Trophoblast cell (in vitro differentiated cells and primary cell): ENCODE measurements around the gene NXPE1.

Experiments used
- DNase-seq, 2 donors: peaks; one replicate each; pipeline ENCODE4 v3.0.0-alpha.2; 2016
- H2AFZ ChIP-seq: 2 replicates; pipeline ENCODE4 v1.6.1; 2013; ENCODE audit warnings: low read length, moderate library complexity, mild to moderate bottlenecking; ENCODE audit not compliant: insufficient read depth, poor library complexity
- H2AK5ac ChIP-seq: 2 replicates; pipeline ENCODE4 v1.6.1; 2013; ENCODE audit warnings: mild to moderate bottlenecking, low read length
- H2BK120ac ChIP-seq: 2 replicates; pipeline ENCODE4 v1.6.1; 2013; ENCODE audit warnings: low read length, mild to moderate bottlenecking, moderate library complexity; ENCODE audit not compliant: insufficient read depth, poor library complexity
- H2BK12ac ChIP-seq: 2 replicates; pipeline ENCODE4 v1.6.1; 2013; ENCODE audit warnings: mild to moderate bottlenecking, low read length, moderate library complexity
- H2BK5ac ChIP-seq: 2 replicates; pipeline ENCODE4 v1.6.1; 2013; ENCODE audit warnings: low read length, low read depth, moderate library complexity, mild to moderate bottlenecking; ENCODE audit not compliant: poor library complexity
- H3K14ac ChIP-seq: 2 replicates; pipeline ENCODE4 v1.6.1; 2013; ENCODE audit warnings: mild to moderate bottlenecking, low read length
- H3K18ac ChIP-seq: 2 replicates; pipeline ENCODE4 v1.6.1; 2013; ENCODE audit warnings: mild to moderate bottlenecking, low read length
- H3K23ac ChIP-seq: 2 replicates; pipeline ENCODE4 v1.6.1; 2013; ENCODE audit warnings: low read length
- H3K27ac ChIP-seq: 2 replicates; pipeline ENCODE4 v1.5.1; 2013; ENCODE audit warnings: low read depth, mild to moderate bottlenecking, inconsistent platforms, low read length, moderate library complexity
- H3K27me3 ChIP-seq: 2 replicates; pipeline ENCODE4 v1.6.1; 2013; ENCODE audit warnings: inconsistent platforms, mild to moderate bottlenecking, low read length, moderate library complexity; ENCODE audit not compliant: insufficient read depth
- H3K36me3 ChIP-seq, 2 experiments: 1 replicate in 1 of 2; 2 replicates in 1 of 2; pipeline ENCODE4 v1.6.1; 2013; ENCODE audit warnings: low read length in 2 of 2, mild to moderate bottlenecking in 2 of 2, moderate library complexity in 1 of 2; ENCODE audit not compliant: insufficient read depth in 2 of 2, control insufficient read depth in 1 of 2
- H3K4ac ChIP-seq: 2 replicates; pipeline ENCODE4 v1.6.1; 2013; ENCODE audit warnings: low read depth, mild to moderate bottlenecking, low read length, moderate library complexity
- H3K4me1 ChIP-seq, 2 experiments: 1 replicate in 1 of 2; 2 replicates in 1 of 2; pipeline ENCODE4 v1.6.1; 2013; ENCODE audit warnings: low read length in 2 of 2, mild to moderate bottlenecking in 2 of 2, moderate library complexity in 1 of 2; ENCODE audit not compliant: insufficient read depth in 2 of 2, control insufficient read depth in 1 of 2
- H3K4me2 ChIP-seq: 2 replicates; pipeline ENCODE4 v1.6.1; 2013; ENCODE audit warnings: inconsistent platforms, mild to moderate bottlenecking, low read length, moderate library complexity
- H3K4me3 ChIP-seq: 2 replicates; pipeline ENCODE4 v1.5.1; 2013; ENCODE audit warnings: mild to moderate bottlenecking, low read depth, low read length, inconsistent platforms
- H3K79me1 ChIP-seq: one replicate; pipeline ENCODE4 v1.6.1; 2013; ENCODE audit warnings: low read length
- H3K79me2 ChIP-seq: 2 replicates; pipeline ENCODE4 v1.6.1; 2013; ENCODE audit warnings: low read length, mild to moderate bottlenecking; ENCODE audit not compliant: control insufficient read depth, insufficient read depth, poor library complexity
- H3K9ac ChIP-seq: 2 replicates; pipeline ENCODE4 v1.6.1; 2013; ENCODE audit warnings: mild to moderate bottlenecking, low read length
- H3K9me3 ChIP-seq: 2 replicates; pipeline ENCODE4 v1.6.1; 2013; ENCODE audit warnings: low read depth, mild to moderate bottlenecking, control low read depth, inconsistent platforms, low read length; ENCODE audit not compliant: insufficient read depth
- H4K12ac ChIP-seq: 2 replicates; pipeline ENCODE4 v1.6.1; 2013; ENCODE audit warnings: low read depth, mild to moderate bottlenecking, low read length, moderate library complexity
- H4K8ac ChIP-seq: 2 replicates; pipeline ENCODE4 v1.6.1; 2013; ENCODE audit warnings: low read depth, mild to moderate bottlenecking, low read length, moderate library complexity
- H4K91ac ChIP-seq: one replicate; pipeline ENCODE4 v1.6.1; 2013; ENCODE audit warnings: low read depth, mild to moderate bottlenecking, low read length, moderate library complexity
- WGBS: extraction: QIAGEN DNeasy Blood & Tissue Kit; methylation state at CpG from one replicate; pipeline ENCODE4 v1.1.7; 2013; ENCODE audit warnings: missing lambda C conversion rate; ENCODE audit not compliant: insufficient read length, insufficient coverage; ENCODE audit errors: extremely low coverage; 5-methylcytosine and 5-hydroxymethylcytosine counted together

Gene NXPE1

GRCh38 chr11:114595571-114595970, 35.9 kb upstream of the NXPE1 start, which contains the start of gene NXPE4:
NXPE4 (minus strand) TSS chr11:114595786; CDS start chr11:114594759, 1,027 bp downstream.
- Histone ChIP-seq H2AK5ac (no peak within 1 kb of the TSS), H3K27me3 (no peaks in the 10 kb centered on the region), H3K27ac (no peak within 1 kb of the TSS), H3K9me3 (no peaks in the 10 kb centered on the region), H3K79me2 (no peaks in the 10 kb centered on the region), H4K12ac (no peak within 1 kb of the TSS), H4K91ac (no peak within 1 kb of the TSS), H3K18ac (no peak within 1 kb of the TSS), H3K23ac (no peak within 1 kb of the TSS), H3K36me3 (no peaks in the 10 kb centered on the region), H3K4me3 (no peak within 1 kb of the TSS), H2BK12ac (no peak within 1 kb of the TSS), H4K8ac (no peak within 1 kb of the TSS), H3K4ac (no peak within 1 kb of the TSS), H2BK5ac (no peak within 1 kb of the TSS), H2BK120ac (no peak within 1 kb of the TSS), H3K4me1 (no peaks in the 10 kb centered on the region), H3K9ac (no peak within 1 kb of the TSS), H3K79me1 (no peaks in the 10 kb centered on the region), H3K14ac (no peak within 1 kb of the TSS), H3K4me2 (no peak within 1 kb of the TSS), H2AFZ (no peak within 1 kb of the TSS)
- DNase-seq, result no peak
- WGBS, result no CpG with 5 or more reads among the region's 2 CpGs

DNA sequence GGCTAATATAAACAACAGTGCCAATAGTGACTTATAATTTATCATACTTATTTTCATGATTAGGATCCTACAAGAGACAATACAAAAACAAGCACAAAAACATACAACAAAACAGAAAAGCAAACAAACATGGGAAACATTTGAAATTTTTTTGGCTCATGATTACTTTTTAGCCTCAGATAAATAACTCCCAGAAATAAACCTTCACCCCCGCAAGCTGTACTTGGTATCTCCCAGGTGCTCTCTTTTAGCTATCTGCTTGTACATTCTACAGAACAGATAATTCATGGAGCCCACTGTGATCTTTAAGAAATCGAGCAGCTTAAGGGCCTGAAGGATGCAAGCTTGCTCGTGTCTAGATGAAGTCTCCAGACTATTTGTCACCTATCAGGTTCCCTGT, 35.0 kb upstream of the NXPE1 start:
- Histone ChIP-seq H3K18ac (no peak overlapping the region), H3K36me3 (no peaks in the 10 kb centered on the region), H4K91ac (no peak overlapping the region), H4K12ac (no peak overlapping the region), H3K14ac (no peak overlapping the region), H2BK5ac (no peak overlapping the region), H2BK120ac (no peak overlapping the region), H3K4me3 (no peak overlapping the region), H3K4ac (no peak overlapping the region), H3K79me1 (no peaks in the 10 kb centered on the region), H3K23ac (no peak overlapping the region), H2BK12ac (no peak overlapping the region), H3K9me3 (no peaks in the 10 kb centered on the region), H3K4me2 (no peak overlapping the region), H3K27ac (no peak overlapping the region), H2AFZ (no peak overlapping the region), H3K9ac (no peak overlapping the region), H4K8ac (no peak overlapping the region), H3K27me3 (no peaks in the 10 kb centered on the region), H3K4me1 (no peaks in the 10 kb centered on the region), H2AK5ac (no peak overlapping the region), H3K79me2 (no peaks in the 10 kb centered on the region)
- WGBS, result no CpG with 5 or more reads among the region's 3 CpGs
- DNase-seq, result no peak

DNA sequence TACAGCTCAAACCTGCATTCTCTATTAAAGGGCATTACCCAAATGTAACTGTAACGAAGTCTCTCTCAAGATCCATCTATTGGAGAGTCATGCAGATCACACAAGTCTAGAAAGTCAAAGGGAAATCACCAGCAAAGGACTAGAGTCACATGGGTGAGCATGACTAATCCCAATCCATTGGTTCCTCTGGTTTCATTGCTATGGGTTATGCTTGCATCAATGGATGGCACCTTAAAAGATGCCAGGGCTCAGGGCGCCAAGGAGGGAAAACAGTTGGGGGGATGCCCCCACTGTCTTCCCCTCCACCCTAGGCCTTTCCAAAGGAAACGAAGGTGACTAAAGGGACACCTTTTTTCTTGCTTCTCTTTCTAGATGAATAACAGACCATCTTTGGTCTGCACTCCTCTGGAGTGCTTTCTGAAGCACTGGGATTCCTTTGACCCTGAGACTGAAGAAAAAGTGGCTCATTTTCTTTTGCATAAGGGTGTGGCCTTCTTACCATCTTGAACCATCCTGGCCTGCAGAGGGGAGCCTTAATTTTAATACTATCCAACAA, 27.8 kb upstream of the NXPE1 start:
- Histone ChIP-seq H4K91ac (no peak overlapping the region), H4K8ac (no peak overlapping the region), H3K23ac (no peak overlapping the region), H2AK5ac (no peak overlapping the region), H4K12ac (no peak overlapping the region), H3K4me3 (no peak overlapping the region), H2BK12ac (no peak overlapping the region), H3K27ac (no peak overlapping the region), H3K4me1 (no peaks in the 10 kb centered on the region), H2BK120ac (no peak overlapping the region), H2BK5ac (no peak overlapping the region), H3K4ac (no peak overlapping the region), H3K27me3 (no peaks in the 10 kb centered on the region), H3K18ac (no peak overlapping the region), H3K36me3 (no peaks in the 10 kb centered on the region), H3K79me2 (no peaks in the 10 kb centered on the region), H3K14ac (no peak overlapping the region), H3K79me1 (no peaks in the 10 kb centered on the region), H3K4me2 (no peak overlapping the region), H2AFZ (no peak overlapping the region), H3K9me3 (peaks cover 13% of the 10 kb centered on the region), H3K9ac (no peak overlapping the region)
- WGBS, result no CpG with 5 or more reads among the region's 3 CpGs
- DNase-seq, result no peak

DNA sequence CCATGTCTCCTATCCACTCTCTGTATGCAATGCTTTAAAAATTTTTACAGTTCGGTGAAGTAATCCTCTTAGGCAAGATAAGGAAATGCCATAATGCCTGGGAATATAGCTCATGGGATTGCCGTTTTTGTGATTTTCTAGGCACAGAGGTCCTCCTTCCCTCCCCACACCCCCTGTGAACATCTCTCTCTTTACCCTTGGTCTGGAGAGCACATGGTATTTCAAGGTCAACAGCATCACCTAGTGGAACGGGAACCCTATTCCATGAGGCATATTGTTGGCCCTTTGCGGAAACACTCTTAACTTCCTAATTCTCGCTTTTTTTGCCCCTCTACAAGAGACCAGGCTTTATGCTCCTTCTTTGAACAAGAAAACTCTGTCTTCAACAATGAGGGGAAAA, 27.1 kb upstream of the NXPE1 start:
- WGBS, result no CpG with 5 or more reads among the region's 5 CpGs
- no peak overlapping the region for H3K4me3 ChIP-seq
- no peak overlapping the region for H3K27ac ChIP-seq

More for the DNA sequence above, 27.1 kb upstream of the NXPE1 start:
- no peak overlapping the region for H4K8ac ChIP-seq
- no peak overlapping the region for H2BK120ac ChIP-seq
- no peak overlapping the region for H2BK5ac ChIP-seq
- no peaks in the 10 kb centered on the region for H3K36me3 ChIP-seq
- no peak overlapping the region for H2AK5ac ChIP-seq
- peaks cover 13% of the 10 kb centered on the region for H3K9me3 ChIP-seq
- no peaks in the 10 kb centered on the region for H3K27me3 ChIP-seq
- no peaks in the 10 kb centered on the region for H3K79me2 ChIP-seq
- H3K4me1 ChIP-seq, result no peaks in the 10 kb centered on the region
- no peak overlapping the region for H4K91ac ChIP-seq
- H3K18ac ChIP-seq, result no peak overlapping the region
- no peak overlapping the region for H3K4me2 ChIP-seq
- DNase-seq, result peak in 1 of 2 donors; percentile 17
- no peak overlapping the region for H3K14ac ChIP-seq
- no peak overlapping the region for H4K12ac ChIP-seq
- H3K4ac ChIP-seq, result no peak overlapping the region
- H2AFZ ChIP-seq, result no peak overlapping the region
- H3K23ac ChIP-seq, result no peak overlapping the region
- no peak overlapping the region for H3K9ac ChIP-seq
- H3K79me1 ChIP-seq, result no peaks in the 10 kb centered on the region
- H2BK12ac ChIP-seq, result no peak overlapping the region
